Neural cell (in vitro differentiated cells): Measurements from ENCODE around the gene PANK1. TPM values are rescaled to one million over a fixed set of nuclear protein-coding genes. Genes with fewer than 3 reads are reported as not detected.

ENCODE experiments used
- H2AFZ ChIP-seq: fragments of 200-600, 300-800 bp; sonication (generic), shearing (Covaris generic); 2 replicates; pipeline ENCODE4 v1.6.0; 2014; ENCODE audit warnings: low read depth, mild to moderate bottlenecking, antibody characterized with exemption, low read length, moderate library complexity
- H3F3A ChIP-seq: fragments of 200-600 bp; shearing (Covaris generic); 2 replicates; pipeline ENCODE4 v1.6.1; 2016; ENCODE audit warnings: mild to moderate bottlenecking, moderate library complexity, mixed read lengths, antibody characterized with exemption, low read length; ENCODE audit not compliant: insufficient read depth, poor library complexity, severe bottlenecking
- H3K27ac ChIP-seq: fragments of 200-600, 300-800 bp; sonication (generic), shearing (Covaris generic); 2 replicates; pipeline ENCODE4 v1.5.1; 2014; ENCODE audit warnings: mild to moderate bottlenecking, low read length, moderate library complexity
- H3K27me3 ChIP-seq: fragments of 300-800, 200-600 bp; sonication (generic), shearing (Covaris generic); 2 replicates; pipeline ENCODE4 v1.6.0; 2014; ENCODE audit warnings: mild to moderate bottlenecking, low read depth, low read length, moderate library complexity; ENCODE audit not compliant: insufficient read depth
- H3K36me3 ChIP-seq: fragments of 300-800, 200-600 bp; sonication (generic), shearing (Covaris generic); 2 replicates; pipeline ENCODE4 v1.5.1; 2014; ENCODE audit warnings: mild to moderate bottlenecking, antibody characterized with exemption, low read length, moderate library complexity; ENCODE audit not compliant: insufficient read depth
- H3K4me2 ChIP-seq: fragments of 300-800, 200-600 bp; sonication (generic), shearing (Covaris generic); 2 replicates; pipeline ENCODE4 v1.6.0; 2014; ENCODE audit warnings: mild to moderate bottlenecking, low read length
- H3K4me3 ChIP-seq: fragments of 300-800, 200-600 bp; sonication (generic), shearing (Covaris generic); 2 replicates; pipeline ENCODE4 v1.5.1; 2014; ENCODE audit warnings: mild to moderate bottlenecking, low read length, moderate library complexity
- H3K79me2 ChIP-seq: fragments of 200-600 bp; shearing (Covaris generic); replicated peaks from 2 replicates; pipeline ENCODE4 v1.6.0; 2014; ENCODE audit warnings: mild to moderate bottlenecking, low read length, moderate library complexity; ENCODE audit not compliant: insufficient read depth
- H3K9ac ChIP-seq: fragments of 300-800, 200-600 bp; sonication (generic), shearing (Covaris generic); 2 replicates; pipeline ENCODE4 v1.6.1; 2016; ENCODE audit warnings: mild to moderate bottlenecking, low read length, mixed read lengths
- H3K9me2 ChIP-seq: fragments of 200-600 bp; shearing (Covaris generic); 2 replicates; pipeline ENCODE4 v1.6.1; 2016; ENCODE audit warnings: mild to moderate bottlenecking, low read length, mixed read lengths; ENCODE audit not compliant: insufficient read depth
- H3K9me3 ChIP-seq: fragments of 200-600, 300-800 bp; sonication (generic), shearing (Covaris generic); 2 replicates; pipeline ENCODE4 v1.6.1; 2016; ENCODE audit warnings: mild to moderate bottlenecking, mixed run types, low read length, moderate library complexity, mixed read lengths
- H4K20me1 ChIP-seq: fragments of 200-600 bp; shearing (Covaris generic); 2 replicates; pipeline ENCODE4 v1.6.1; 2016; ENCODE audit warnings: mild to moderate bottlenecking, mixed run types; ENCODE audit not compliant: insufficient read depth
- EP300 ChIP-seq: fragments of 450-650 bp; conservative IDR thresholded peaks from 2 replicates; pipeline ENCODE4 v1.6.1; 2014; ENCODE audit warnings: antibody characterized with exemption, mild to moderate bottlenecking, moderate library complexity; ENCODE audit not compliant: poor library complexity, severe bottlenecking
- EZH2 ChIP-seq: fragments of 200-600, 300-800 bp; shearing (Covaris generic), sonication (generic); IDR thresholded peaks from 2 replicates; pipeline ENCODE4 v1.6.1; 2014; ENCODE audit warnings: antibody characterized with exemption, low read length, borderline replicate concordance, mild to moderate bottlenecking; ENCODE audit not compliant: insufficient read depth, poor library complexity, severe bottlenecking
- MXI1 ChIP-seq: fragments of 450-650 bp; conservative IDR thresholded peaks from 2 replicates; pipeline ENCODE4 v1.6.1; 2014; ENCODE audit warnings: antibody characterized with exemption, mild to moderate bottlenecking; ENCODE audit not compliant: poor library complexity, severe bottlenecking
- POLR2AphosphoS5 ChIP-seq: IDR thresholded peaks from 2 replicates; pipeline ENCODE4 v1.6.1; 2012
- RAD21 ChIP-seq: fragments of 450-650 bp; conservative IDR thresholded peaks from 2 replicates; pipeline ENCODE4 v1.6.1; 2014; ENCODE audit warnings: antibody characterized with exemption, mild to moderate bottlenecking, moderate library complexity
- SMC3 ChIP-seq: fragments of 450-650 bp; conservative IDR thresholded peaks from 2 replicates; pipeline ENCODE4 v1.6.1; 2014; ENCODE audit warnings: antibody characterized with exemption, mild to moderate bottlenecking, moderate library complexity; ENCODE audit not compliant: poor library complexity
- TAF1 ChIP-seq: IDR thresholded peaks from 2 replicates; pipeline ENCODE4 v1.6.1; 2012; ENCODE audit warnings: low read depth
- polyA plus RNA-seq: library from polyadenylated mRNA; depleted of rRNA; stranded (reverse); fragments of >200 nt; gene quantifications from 2 replicates; pipeline ENCODE4 v1.2.3, GENCODE V29; 2014
- TF ChIP-seq, protein P1 (sequence below): fragments of 450-650 bp; IDR thresholded peaks from 2 replicates; pipeline ENCODE4 v1.5.1; 2014; ENCODE audit warnings: antibody characterized with exemption, mild to moderate bottlenecking, moderate library complexity; ENCODE audit not compliant: poor library complexity, severe bottlenecking
- TF ChIP-seq, protein P2 (sequence below): IDR thresholded peaks from 2 replicates; pipeline ENCODE4 v1.6.1; 2012; ENCODE audit warnings: borderline replicate concordance

Gene PANK1
- polyA plus RNA-seq, 1 donor from 2014 or later = 15.4 TPM

DNA sequence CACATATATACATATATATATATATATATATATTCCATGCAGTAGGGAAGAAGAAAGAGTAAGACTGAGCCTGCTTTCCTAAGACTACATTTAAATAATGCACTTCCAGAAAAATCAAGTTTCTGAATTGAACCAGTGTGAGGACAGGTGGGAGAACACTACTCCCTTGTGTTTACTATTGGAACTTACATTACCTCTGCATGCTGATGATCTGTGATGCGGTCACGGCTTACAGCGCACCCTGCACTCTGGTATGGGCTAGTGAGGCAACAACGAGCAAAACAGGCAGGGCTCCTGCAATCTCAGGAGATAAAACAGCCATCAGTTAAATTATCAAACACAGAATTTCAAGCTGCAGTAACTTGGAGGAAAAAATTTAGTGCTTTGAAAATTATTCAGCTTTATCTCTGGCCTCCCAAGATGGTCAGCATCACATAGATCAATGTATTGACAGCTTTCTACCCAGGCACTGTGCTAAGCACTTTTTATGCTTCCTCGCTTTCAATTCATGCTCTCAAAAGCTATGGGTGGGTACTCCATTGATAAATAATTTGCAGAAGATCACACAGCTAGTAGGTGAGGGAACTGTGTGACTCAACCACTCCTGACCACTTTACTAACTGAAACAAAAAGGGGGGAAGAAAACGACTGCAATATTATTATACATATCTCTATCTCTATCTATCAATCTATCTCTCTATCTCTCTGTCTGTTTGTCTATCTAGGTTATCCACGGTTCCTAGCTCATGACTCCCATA, 89.2 kb downstream of the PANK1 start:
- Histone ChIP-seq H3K4me2 (no peak overlapping the region), H3F3A (no peaks in the 10 kb centered on the region), H3K9me2 (no peaks in the 10 kb centered on the region), H2AFZ (no peak overlapping the region), H3K9ac (no peak overlapping the region), H3K36me3 (no peaks in the 10 kb centered on the region), H4K20me1 (no peaks in the 10 kb centered on the region), H3K27ac (no peak overlapping the region), H3K9me3 (no peaks in the 10 kb centered on the region), H3K4me3 (no peak overlapping the region), H3K79me2 (no peaks in the 10 kb centered on the region), H3K27me3 (no peaks in the 10 kb centered on the region)
- TF ChIP-seq, protein P1, sequence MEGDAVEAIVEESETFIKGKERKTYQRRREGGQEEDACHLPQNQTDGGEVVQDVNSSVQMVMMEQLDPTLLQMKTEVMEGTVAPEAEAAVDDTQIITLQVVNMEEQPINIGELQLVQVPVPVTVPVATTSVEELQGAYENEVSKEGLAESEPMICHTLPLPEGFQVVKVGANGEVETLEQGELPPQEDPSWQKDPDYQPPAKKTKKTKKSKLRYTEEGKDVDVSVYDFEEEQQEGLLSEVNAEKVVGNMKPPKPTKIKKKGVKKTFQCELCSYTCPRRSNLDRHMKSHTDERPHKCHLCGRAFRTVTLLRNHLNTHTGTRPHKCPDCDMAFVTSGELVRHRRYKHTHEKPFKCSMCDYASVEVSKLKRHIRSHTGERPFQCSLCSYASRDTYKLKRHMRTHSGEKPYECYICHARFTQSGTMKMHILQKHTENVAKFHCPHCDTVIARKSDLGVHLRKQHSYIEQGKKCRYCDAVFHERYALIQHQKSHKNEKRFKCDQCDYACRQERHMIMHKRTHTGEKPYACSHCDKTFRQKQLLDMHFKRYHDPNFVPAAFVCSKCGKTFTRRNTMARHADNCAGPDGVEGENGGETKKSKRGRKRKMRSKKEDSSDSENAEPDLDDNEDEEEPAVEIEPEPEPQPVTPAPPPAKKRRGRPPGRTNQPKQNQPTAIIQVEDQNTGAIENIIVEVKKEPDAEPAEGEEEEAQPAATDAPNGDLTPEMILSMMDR = no peak
- TF ChIP-seq EP300 = no peak
- no peak for TF ChIP-seq RAD21
- no peak for TF ChIP-seq EZH2
- no peak for TF ChIP-seq POLR2AphosphoS5
- TF ChIP-seq TAF1 = no peak
- no peak for TF ChIP-seq SMC3
- TF ChIP-seq MXI1 = no peak
- TF ChIP-seq, protein P2, sequence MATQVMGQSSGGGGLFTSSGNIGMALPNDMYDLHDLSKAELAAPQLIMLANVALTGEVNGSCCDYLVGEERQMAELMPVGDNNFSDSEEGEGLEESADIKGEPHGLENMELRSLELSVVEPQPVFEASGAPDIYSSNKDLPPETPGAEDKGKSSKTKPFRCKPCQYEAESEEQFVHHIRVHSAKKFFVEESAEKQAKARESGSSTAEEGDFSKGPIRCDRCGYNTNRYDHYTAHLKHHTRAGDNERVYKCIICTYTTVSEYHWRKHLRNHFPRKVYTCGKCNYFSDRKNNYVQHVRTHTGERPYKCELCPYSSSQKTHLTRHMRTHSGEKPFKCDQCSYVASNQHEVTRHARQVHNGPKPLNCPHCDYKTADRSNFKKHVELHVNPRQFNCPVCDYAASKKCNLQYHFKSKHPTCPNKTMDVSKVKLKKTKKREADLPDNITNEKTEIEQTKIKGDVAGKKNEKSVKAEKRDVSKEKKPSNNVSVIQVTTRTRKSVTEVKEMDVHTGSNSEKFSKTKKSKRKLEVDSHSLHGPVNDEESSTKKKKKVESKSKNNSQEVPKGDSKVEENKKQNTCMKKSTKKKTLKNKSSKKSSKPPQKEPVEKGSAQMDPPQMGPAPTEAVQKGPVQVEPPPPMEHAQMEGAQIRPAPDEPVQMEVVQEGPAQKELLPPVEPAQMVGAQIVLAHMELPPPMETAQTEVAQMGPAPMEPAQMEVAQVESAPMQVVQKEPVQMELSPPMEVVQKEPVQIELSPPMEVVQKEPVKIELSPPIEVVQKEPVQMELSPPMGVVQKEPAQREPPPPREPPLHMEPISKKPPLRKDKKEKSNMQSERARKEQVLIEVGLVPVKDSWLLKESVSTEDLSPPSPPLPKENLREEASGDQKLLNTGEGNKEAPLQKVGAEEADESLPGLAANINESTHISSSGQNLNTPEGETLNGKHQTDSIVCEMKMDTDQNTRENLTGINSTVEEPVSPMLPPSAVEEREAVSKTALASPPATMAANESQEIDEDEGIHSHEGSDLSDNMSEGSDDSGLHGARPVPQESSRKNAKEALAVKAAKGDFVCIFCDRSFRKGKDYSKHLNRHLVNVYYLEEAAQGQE = no peak

DNA sequence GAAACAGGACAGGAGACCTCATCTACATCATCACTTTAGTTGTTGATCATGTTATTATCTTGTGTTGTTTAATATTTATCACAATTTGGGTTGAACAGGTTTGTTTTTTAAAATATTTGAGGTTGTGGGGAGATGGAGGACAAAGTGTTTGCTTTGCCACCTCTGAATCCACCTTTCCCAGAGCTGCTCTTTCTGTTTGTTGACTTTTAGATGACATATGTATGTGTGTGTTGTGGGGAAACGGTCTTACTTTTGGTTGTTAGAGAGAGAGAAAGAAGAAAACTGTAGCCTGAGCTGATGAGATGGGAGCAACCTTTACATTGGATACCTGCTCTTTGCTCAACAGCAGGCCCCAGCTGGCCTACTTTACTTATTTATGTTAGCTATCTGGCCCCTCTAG, 90.6 kb downstream of the PANK1 start:
- no peak overlapping the region for H2AFZ ChIP-seq
- no peaks in the 10 kb centered on the region for H3K9me3 ChIP-seq
- no peaks in the 10 kb centered on the region for H3K27me3 ChIP-seq
- H3K9ac ChIP-seq = no peak overlapping the region
- H3K27ac ChIP-seq = no peak overlapping the region
- no peaks in the 10 kb centered on the region for H3K36me3 ChIP-seq
- no peak overlapping the region for H3K4me2 ChIP-seq
- no peaks in the 10 kb centered on the region for H3K9me2 ChIP-seq
- no peak overlapping the region for H3K4me3 ChIP-seq
- TF ChIP-seq, protein P1 = no peak
- no peaks in the 10 kb centered on the region for H3F3A ChIP-seq
- no peaks in the 10 kb centered on the region for H4K20me1 ChIP-seq
- no peaks in the 10 kb centered on the region for H3K79me2 ChIP-seq
